Natural killer cell (primary cell): Measurements from ENCODE around the gene TOP2B. TPM values are rescaled to one million over a fixed set of nuclear protein-coding genes. Genes with fewer than 3 reads are reported as not detected.

ENCODE experiments used
- ATAC-seq, 3 donors: fragments of 150-1000 bp in 2 of 3; fragments of 200-7000 bp in 1 of 3; cut with Tn5 transposase; 1 replicate in 1 of 3; 2 replicates in 2 of 3; pipeline ENCODE4 v1.10.0; 2021; ENCODE audit warnings: mild to moderate bottlenecking in 2 of 3, moderate library complexity in 2 of 3
- DNase-seq, 2 donors: peaks; one replicate each; pipeline versions ENCODE4 v3.0.0 to v3.0.0-alpha.2; 2013 to 2021; ENCODE audit warnings: mixed read lengths in 1 of 2
- H3K27ac ChIP-seq: one replicate; pipeline ENCODE4 v1.5.1; 2013; ENCODE audit warnings: mild to moderate bottlenecking, low read length
- H3K27me3 ChIP-seq: one replicate; pipeline ENCODE4 v1.6.1; 2013; ENCODE audit warnings: low read length; ENCODE audit not compliant: control insufficient read depth, insufficient read depth
- H3K36me3 ChIP-seq: one replicate; pipeline ENCODE4 v1.6.1; 2013; ENCODE audit warnings: low read length; ENCODE audit not compliant: control insufficient read depth, insufficient read depth
- H3K4me1 ChIP-seq: one replicate; pipeline ENCODE4 v1.6.1; 2013; ENCODE audit warnings: low read length; ENCODE audit not compliant: control insufficient read depth, insufficient read depth
- H3K4me3 ChIP-seq: one replicate; pipeline ENCODE4 v1.5.1; 2013; ENCODE audit warnings: low read length
- H3K9me3 ChIP-seq: one replicate; pipeline ENCODE4 v1.6.1; 2013; ENCODE audit warnings: low read length; ENCODE audit not compliant: control insufficient read depth, insufficient read depth
- H3K27ac Mint-ChIP-seq, 2 donors: one replicate each; pipeline ENCODE4 v1.8.0; 2022; ENCODE audit warnings: mild to moderate bottlenecking in 2 of 2, mixed read lengths in 2 of 2, moderate library complexity in 1 of 2
- H3K27me3 Mint-ChIP-seq, 2 donors: one replicate each; pipeline ENCODE4 v1.8.0; 2022; ENCODE audit warnings: low read depth in 2 of 2, mixed read lengths in 2 of 2
- H3K36me3 Mint-ChIP-seq: one replicate; pipeline ENCODE4 v1.8.0; 2022; ENCODE audit warnings: mixed read lengths
- H3K4me1 Mint-ChIP-seq, 2 donors: one replicate each; pipeline ENCODE4 v1.8.0; 2022; ENCODE audit warnings: mixed read lengths in 2 of 2
- H3K4me3 Mint-ChIP-seq: one replicate; pipeline ENCODE4 v1.8.0; 2022; ENCODE audit warnings: mild to moderate bottlenecking, moderate library complexity, mixed read lengths
- H3K9me3 Mint-ChIP-seq, 2 donors: one replicate each; pipeline ENCODE4 v1.8.0; 2022; ENCODE audit warnings: mixed read lengths in 2 of 2
- CTCF ChIP-seq: fragments of 200-600 bp; IDR thresholded peaks from one replicate; pipeline ENCODE4 v1.8.0; 2022; ENCODE audit warnings: antibody characterized with exemption
- WGBS: methylation state at CpG from one replicate; pipeline ENCODE4 v1.1.7; 2013; ENCODE audit warnings: missing lambda C conversion rate; ENCODE audit not compliant: insufficient coverage; 5-methylcytosine and 5-hydroxymethylcytosine counted together
- intact Hi-C: fragments of 100-400 bp; cut with micrococcal nuclease; formaldehyde crosslinking; loops from one replicate; pipeline ENCODE4 v1.14.2; 2022
- total RNA-seq, 4 donors: library from RNA; stranded (reverse); fragments of 120-200 nt in 1 of 4; gene quantifications; one replicate each; pipeline versions ENCODE4 v1.2.3 to v1.2.4, GENCODE V29; 2013 to 2022

TOP2B gene
- total RNA-seq, 3 donors from 2014 or later (not counting 1 experiment from before 2014, with no cell fraction given) = 126 to 180 (median 152) TPM

- Histone ChIP-seq H3K9me3 (no peaks in the 10 kb centered on the region), H3K27ac (no peak overlapping the region), H3K36me3 (no peaks in the 10 kb centered on the region), H3K27me3 (peaks cover 6% of the 10 kb centered on the region), H3K4me1 (no peaks in the 10 kb centered on the region), H3K4me3 (no peak overlapping the region)
- H3K9me3 Mint-ChIP-seq = no peaks in the 10 kb centered on the region
- intact Hi-C loops = no loop called here
- peaks cover 0 to 4% of the 10 kb centered on the region in 2 donors for H3K27me3 Mint-ChIP-seq
- DNase-seq = no peak
- H3K36me3 Mint-ChIP-seq = no peaks in the 10 kb centered on the region
- no peak for ATAC-seq
- no peak overlapping the region for H3K4me3 Mint-ChIP-seq
- TF ChIP-seq CTCF = no peak
- 25% methylated on average over 1 of the region's 2 CpGs for WGBS
- H3K27ac Mint-ChIP-seq = no peak overlapping the region
- no peaks in the 10 kb centered on the region for H3K4me1 Mint-ChIP-seq
Measured at GRCh38 chr3:25555695-25556437, 108.8 kb downstream of the TOP2B start.

GRCh38 chr3:25554376-25554775 is 110.3 kb downstream of the TOP2B start:
- 86% methylated on average over 6 of the region's 7 CpGs for WGBS
- H3K4me1 ChIP-seq = no peaks in the 10 kb centered on the region
- intact Hi-C loops = no loop called here
- H3K27me3 ChIP-seq = peaks cover 4% of the 10 kb centered on the region
- Mint-ChIP-seq H3K9me3 (no peaks in the 10 kb centered on the region), H3K4me1 (no peaks in the 10 kb centered on the region), H3K27me3 (peaks cover 0 to 4% of the 10 kb centered on the region in 2 donors), H3K27ac (no peak overlapping the region), H3K4me3 (no peak overlapping the region), H3K36me3 (no peaks in the 10 kb centered on the region)
- TF ChIP-seq CTCF = no peak
- H3K27ac ChIP-seq = no peak overlapping the region
- no peaks in the 10 kb centered on the region for H3K36me3 ChIP-seq
- no peaks in the 10 kb centered on the region for H3K9me3 ChIP-seq
- H3K4me3 ChIP-seq = no peak overlapping the region
- no peak for DNase-seq
- ATAC-seq = no peak

DNA sequence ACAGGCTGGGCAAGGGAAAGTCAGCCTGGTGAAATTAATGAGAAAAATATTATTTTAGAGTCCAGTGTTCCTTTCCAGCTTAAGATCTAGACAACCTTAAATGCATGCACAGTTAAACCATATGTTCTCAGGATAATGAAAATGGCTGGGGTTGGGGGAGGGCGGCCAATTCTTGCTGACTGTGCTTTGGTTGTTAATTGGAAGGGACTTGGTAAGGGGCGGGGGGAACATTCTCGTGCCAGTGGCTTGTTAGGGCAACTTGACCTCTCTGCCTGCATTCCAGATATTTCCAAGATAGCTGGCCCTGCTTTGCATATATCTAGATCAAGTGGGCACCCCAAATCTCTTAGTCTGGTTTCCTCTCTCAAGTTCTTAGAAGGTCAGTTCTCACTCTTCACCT is 112.5 kb downstream of the TOP2B start:
- H3K36me3 Mint-ChIP-seq = no peaks in the 10 kb centered on the region
- no peaks in the 10 kb centered on the region for H3K4me1 Mint-ChIP-seq
- no peak overlapping the region for H3K4me3 ChIP-seq
- peaks cover 0 to 4% of the 10 kb centered on the region in 2 donors for H3K27me3 Mint-ChIP-seq
- H3K9me3 Mint-ChIP-seq = no peaks in the 10 kb centered on the region
- intact Hi-C loops = no loop called here
- no peak overlapping the region for H3K4me3 Mint-ChIP-seq
- WGBS = 92% methylated on average over 3 of the region's 3 CpGs
- H3K4me1 ChIP-seq = no peaks in the 10 kb centered on the region
- no peaks in the 10 kb centered on the region for H3K27me3 ChIP-seq
- no peaks in the 10 kb centered on the region for H3K9me3 ChIP-seq
- H3K27ac ChIP-seq = no peak overlapping the region
- no peaks in the 10 kb centered on the region for H3K36me3 ChIP-seq
- H3K27ac Mint-ChIP-seq = no peak overlapping the region
- TF ChIP-seq CTCF = no peak
- ATAC-seq = no peak
- no peak for DNase-seq

DNA sequence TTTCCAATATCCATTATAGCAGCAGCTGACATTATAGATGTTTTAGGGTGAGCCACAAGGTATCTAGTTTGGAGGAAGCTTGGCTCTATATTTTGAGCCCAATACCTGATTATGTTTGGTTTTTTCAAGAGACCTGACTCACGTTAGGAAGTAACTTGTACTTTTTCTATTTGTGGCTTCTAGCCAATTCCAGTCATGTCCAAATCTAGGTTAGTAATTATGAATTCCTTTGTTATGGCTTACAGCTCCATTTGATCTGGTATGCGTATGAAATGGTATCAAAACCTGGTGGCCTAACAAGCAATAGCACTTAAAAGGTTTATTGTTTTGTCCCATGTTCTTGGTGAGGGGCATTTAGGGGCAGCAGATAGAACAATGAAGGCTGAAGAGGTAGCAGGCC is 115.9 kb downstream of the TOP2B start:
- Mint-ChIP-seq H3K27me3 (peaks cover 0 to 9% of the 10 kb centered on the region in 2 donors), H3K4me1 (no peaks in the 10 kb centered on the region), H3K27ac (no peak overlapping the region), H3K9me3 (no peaks in the 10 kb centered on the region), H3K4me3 (no peak overlapping the region), H3K36me3 (no peaks in the 10 kb centered on the region)
- intact Hi-C loops = no loop called here
- TF ChIP-seq CTCF = no peak
- Histone ChIP-seq H3K27me3 (no peaks in the 10 kb centered on the region), H3K4me3 (no peak overlapping the region), H3K36me3 (no peaks in the 10 kb centered on the region), H3K27ac (no peak overlapping the region), H3K9me3 (no peaks in the 10 kb centered on the region), H3K4me1 (no peaks in the 10 kb centered on the region)
- WGBS = 74% methylated on average over 2 of the region's 2 CpGs
- ATAC-seq = no peak
- DNase-seq = no peak
